Measurements from ENCODE around the gene ARMC7.
"Not testable (repeated sequence)": the region's sequence is repeated elsewhere in the genome, so short reads cannot be mapped to it uniquely, and the experiment has no call there.

ARMC7 gene

GRCh38 chr17:75109407-75110233 lies at the start of gene ARMC7:
Gene ARMC7 (plus strand): TSS chr17:75109969. CDS start chr17:75110289, 320 bp downstream.
- FAIRE-seq = no peak

DNA sequence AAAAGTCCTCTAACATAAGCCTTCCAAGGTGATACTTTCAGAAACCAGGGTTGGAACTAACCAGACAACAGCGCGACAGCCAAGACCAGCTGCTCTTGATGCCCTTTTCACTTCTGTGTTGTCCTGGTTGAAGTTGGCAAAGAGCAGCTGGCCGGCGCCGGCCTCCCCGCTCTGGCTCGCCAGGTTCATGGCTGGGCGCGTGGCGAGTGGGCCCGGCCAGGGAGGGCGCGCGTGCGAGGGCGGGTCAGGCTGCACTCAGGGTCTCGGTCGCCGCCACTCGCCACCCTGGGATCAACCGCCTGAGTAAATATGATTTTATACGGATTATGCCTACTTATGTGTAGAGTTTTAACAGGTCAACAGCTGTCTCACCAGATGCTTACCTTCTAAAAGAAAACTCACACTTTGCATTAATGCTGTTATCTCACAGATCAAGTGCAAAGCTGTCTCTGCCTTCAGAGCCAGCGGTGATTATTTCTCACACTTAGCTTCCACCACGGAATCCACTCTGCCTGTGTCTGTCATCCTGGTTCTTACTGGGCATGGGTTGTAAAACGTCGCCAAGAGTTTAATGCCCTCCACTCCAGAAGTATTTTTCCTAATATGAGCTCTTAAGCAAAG lies 49.2 kb upstream of the ARMC7 start:
- FAIRE-seq = no peak

GRCh38 chr17:75061055-75061438 lies 48.7 kb upstream of the ARMC7 start:
- no peak for FAIRE-seq

- no peak for FAIRE-seq
These were observed 48.2 kb upstream of the ARMC7 start for GRCh38 chr17:75061618-75062017.

DNA sequence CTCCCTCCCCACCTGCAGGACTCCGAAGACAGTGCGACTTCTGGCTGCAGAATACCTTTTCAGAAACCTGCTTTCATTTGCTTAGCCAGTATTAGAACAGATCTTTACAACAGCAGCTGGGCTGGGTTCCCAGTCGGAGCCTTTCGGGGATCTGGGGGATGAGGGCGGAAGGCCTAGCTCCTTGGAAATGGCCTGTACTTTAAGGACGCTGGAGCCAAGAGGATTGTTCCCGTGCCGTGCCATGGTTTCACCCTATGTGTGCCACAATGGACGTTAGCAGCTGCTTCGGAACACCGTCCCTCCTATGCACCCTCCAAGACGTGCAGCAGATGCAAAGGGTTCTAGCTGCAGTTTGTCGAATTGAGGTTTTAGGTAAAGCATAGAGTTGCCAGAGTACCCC lies 46.6 kb upstream of the ARMC7 start:
- FAIRE-seq = no peak

DNA sequence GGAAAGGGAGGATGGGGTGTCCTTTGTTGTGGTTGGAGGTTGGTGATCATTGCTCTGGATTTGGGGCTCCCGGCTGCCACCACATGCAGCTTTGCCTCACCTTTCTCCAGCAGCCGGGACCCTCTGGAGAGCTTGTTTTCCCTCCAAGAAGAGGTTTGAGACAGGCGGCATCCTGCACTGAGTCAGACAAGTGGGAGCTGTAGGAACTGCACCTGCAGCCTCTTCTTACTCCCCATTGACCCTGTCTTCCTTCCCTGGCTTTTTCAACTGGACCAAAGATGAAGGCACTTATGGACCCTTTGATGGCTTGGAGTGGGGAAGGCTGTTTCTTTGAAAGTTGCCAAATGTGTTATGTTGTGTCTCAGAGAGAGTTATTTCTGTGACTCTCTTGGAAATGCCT lies 46.1 kb upstream of the ARMC7 start:
- no peak for FAIRE-seq

GRCh38 chr17:75064040-75064439 lies 45.7 kb upstream of the ARMC7 start:
- no peak for FAIRE-seq

DNA sequence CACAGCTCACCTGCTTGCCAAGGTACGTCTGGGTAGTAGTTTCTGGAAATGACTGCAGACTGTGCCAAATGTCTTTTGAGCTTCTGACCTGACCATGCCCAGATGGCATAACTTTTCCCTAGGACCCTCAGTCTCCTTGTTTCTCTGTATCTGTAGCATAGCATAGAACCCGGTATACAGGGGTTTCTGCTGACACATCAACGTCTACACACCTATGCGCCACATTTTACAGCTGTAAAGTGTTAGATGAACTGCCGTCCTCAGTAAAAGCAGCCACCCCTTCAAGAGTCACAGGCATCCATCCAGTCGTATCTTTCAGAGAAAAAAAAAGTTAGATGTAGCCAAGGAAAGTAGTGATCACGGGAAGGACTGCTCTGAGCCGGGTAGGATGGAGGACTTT lies 45.3 kb upstream of the ARMC7 start:
- FAIRE-seq = no peak

- FAIRE-seq = no peak
These were observed 44.8 kb upstream of the ARMC7 start for GRCh38 chr17:75064867-75065561.

DNA sequence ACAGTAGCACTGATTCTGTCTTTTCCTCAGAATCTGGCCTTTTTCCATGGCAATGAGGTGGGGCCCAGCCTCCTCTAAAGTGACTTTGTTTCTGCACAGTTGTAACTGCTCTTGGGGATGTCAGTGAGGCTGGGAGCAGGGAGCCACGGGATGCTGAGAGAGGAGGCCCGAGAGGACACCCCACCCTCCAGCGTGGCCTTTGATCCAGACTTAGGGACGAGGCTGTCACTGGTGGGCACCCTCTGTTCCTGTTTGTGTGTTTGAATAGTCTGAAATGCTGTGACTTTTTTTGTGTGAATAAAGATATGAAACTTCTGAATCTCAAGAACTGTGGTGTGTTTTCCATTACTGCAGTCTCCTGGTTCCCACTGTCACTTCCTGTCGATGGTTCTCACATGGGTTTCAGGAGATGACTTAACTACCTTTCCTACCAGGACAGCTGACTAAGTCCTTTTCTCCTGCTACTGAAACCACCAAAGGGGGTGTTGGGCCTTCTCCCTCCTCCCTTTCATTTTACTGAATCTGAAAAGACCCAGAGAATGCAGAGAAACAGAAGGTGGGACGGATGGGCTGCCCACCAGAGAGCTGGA lies 44.1 kb upstream of the ARMC7 start:
- no peak for FAIRE-seq

DNA sequence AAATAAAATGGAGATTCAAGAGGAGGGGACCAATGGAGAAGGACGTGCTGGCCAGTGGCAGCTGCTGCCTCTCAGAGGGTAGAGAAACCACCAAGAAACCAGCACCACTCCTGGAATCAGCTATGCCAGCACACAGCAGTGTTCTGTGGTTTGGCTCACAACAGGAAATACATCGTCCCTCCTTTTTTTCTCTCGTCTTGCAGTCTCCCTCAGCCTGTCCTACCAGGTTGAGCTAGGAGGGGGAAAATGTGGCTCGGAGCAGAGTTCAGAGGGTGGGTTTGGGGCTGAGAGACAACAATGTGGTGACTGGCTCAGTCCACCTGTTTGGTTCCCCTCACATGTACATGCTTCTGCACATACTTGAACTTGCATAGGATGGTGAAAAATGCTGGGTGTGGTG lies 41.9 kb upstream of the ARMC7 start:
- FAIRE-seq = no peak

DNA sequence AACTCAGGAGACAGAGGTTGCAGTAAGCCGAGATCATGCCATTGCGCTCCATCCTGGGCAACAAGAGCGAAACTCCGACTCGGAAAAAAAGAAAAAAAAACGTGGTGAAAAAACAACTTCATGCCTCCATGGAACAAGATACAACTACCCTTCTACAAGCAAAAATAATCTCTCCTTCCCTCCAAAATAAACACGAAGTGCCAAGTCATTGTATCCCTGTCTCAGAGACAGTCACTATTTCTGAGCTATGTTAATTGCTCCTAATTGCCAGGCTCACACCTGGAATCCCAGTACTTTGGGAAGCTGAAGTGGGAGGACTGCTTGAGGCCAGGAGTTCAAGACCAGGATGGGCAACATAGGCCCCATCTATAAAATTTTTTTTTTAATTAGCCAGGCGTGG lies 41.0 kb upstream of the ARMC7 start:
- no peak for FAIRE-seq

GRCh38 chr17:75069783-75070182 lies 40.0 kb upstream of the ARMC7 start:
- no peak for FAIRE-seq

GRCh38 chr17:75071478-75072271 lies 38.1 kb upstream of the ARMC7 start:
- FAIRE-seq = not testable (repeated sequence)

DNA sequence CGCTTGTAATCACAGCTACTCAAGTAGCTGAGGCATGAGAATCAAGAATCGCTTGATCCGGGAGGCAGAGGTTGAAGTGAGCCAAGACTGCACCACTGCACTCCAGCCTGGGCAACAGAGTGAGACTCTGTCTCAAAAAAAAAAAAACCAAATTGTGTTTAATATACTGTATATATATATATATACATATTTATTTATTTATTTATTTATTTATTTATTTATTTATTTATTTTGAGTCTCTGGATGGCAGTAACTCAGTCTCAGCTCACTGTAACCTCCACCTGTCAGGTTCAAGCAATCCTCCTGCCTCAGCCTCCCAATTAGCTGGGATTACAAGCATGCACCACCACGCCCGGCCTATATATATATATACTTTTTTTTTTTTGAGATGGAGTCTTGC lies 36.9 kb upstream of the ARMC7 start:
- FAIRE-seq = not testable (repeated sequence)

DNA sequence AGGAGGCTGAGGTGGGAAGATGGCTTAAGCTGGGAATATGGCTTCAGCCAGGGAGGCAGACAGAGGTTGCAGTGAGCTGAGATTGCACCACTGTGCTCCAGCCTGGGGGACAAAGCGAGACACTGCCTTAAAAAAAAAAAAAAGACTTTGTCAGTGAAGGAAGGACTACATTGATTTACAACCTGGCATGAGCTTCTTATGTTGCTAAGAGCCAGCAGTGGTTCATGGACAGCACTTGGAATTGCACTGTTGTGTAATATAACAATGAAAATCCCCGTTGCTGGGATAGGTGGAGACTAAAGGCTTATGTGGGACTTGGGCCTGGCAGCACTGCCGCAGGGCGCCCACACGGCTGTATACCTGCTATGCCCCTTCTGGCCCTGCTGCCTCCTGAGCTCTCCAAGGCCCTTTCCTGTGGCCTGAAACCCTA lies 36.1 kb upstream of the ARMC7 start:
- FAIRE-seq = no peak

DNA sequence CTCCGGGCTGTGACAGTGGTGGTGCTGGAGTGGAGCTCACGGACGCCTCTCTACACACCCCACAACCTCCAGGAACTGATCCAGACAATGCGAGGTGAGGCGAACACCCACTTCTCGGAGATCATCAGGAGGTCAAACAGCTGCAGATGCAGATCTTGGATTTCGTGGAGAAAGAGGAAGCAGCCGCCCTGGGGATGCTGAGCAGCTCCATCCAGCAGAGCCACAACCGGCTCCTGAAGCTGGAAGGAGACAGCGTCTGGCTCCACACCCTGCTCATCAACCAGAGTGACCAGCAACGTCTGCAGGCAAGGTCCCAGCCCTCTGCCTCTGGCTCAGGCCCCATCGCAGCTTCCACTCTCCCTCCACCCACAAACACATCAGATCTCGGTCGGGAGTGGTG lies 35.2 kb upstream of the ARMC7 start:
- no peak for FAIRE-seq

- FAIRE-seq = no peak
These were observed 34.0 kb upstream of the ARMC7 start for GRCh38 chr17:75075597-75076336.

GRCh38 chr17:75077072-75077495 lies 32.7 kb upstream of the ARMC7 start:
- no peak for FAIRE-seq

DNA sequence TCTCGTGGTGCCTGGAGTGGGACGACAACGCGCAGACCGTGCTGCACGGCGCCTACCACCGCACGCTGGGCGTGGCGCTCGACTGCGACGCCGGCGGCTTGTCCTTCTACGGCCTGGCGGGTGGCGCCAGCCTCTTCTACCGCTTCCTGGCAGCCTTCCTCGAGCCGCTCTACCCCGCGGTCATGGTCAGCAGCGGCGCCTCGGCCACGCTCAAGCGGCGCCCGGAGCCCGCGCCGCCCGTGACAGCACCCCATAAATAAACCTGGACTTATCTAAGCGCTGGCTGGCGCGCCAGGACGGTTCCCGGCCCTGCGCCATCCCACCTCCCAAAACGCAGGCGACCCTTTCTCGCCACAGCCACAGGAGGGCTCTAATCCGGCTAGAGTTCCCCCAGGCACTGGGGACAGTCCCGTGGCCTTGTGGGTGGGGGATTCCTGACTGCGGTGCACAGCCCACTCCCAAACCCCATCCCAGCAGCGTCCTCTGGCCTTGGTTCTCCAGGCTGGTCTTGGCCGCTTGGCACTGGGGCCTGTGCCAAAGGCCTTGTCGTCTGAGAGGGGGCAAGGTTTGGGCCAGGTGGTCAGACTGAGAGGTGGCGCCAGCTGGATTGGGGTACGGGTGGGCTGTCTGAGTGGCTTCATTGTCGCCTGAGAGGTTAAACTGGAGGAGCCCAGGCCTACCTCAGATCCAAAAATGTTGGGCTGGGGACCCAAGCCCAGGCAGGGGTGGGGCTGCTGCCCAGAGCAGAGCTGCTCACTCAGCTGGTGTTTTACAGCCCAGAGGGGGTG lies 32.1 kb upstream of the ARMC7 start:
- no peak for FAIRE-seq
